ENCODE data around the gene HNF1B.

The HNF1B gene

GRCh38 chr17:37747222-37747621 is 2.4 kb upstream of the HNF1B start:
- no peak overlapping the region for H3K4me3 ChIP-seq (replicated peaks; ENCODE audit: low read depth, low read length)
- TF ChIP-seq, protein P1, sequence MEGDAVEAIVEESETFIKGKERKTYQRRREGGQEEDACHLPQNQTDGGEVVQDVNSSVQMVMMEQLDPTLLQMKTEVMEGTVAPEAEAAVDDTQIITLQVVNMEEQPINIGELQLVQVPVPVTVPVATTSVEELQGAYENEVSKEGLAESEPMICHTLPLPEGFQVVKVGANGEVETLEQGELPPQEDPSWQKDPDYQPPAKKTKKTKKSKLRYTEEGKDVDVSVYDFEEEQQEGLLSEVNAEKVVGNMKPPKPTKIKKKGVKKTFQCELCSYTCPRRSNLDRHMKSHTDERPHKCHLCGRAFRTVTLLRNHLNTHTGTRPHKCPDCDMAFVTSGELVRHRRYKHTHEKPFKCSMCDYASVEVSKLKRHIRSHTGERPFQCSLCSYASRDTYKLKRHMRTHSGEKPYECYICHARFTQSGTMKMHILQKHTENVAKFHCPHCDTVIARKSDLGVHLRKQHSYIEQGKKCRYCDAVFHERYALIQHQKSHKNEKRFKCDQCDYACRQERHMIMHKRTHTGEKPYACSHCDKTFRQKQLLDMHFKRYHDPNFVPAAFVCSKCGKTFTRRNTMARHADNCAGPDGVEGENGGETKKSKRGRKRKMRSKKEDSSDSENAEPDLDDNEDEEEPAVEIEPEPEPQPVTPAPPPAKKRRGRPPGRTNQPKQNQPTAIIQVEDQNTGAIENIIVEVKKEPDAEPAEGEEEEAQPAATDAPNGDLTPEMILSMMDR (IDR thresholded peaks at IDR 0.05; ENCODE audit: insufficient read depth, low read length, poor library complexity, severe bottlenecking), result no peak
- H3K27me3 ChIP-seq (replicated peaks; ENCODE audit: control insufficient read depth, insufficient read depth, low read length), result peaks cover under 1% of the 10 kb centered on the region
- no peaks in the 10 kb centered on the region for H3K36me3 ChIP-seq (ENCODE audit: control insufficient read depth, insufficient read depth, low read length)
- DNase-seq (ENCODE audit: extremely low read depth, insufficient read length), result no peak

- DNase-seq (ENCODE audit: extremely low read depth, insufficient read length), result no peak
- TF ChIP-seq, protein P1 (IDR thresholded peaks at IDR 0.05; ENCODE audit: insufficient read depth, low read length, poor library complexity, severe bottlenecking), result no peak
- Histone ChIP-seq H3K36me3 (ENCODE audit: control insufficient read depth, insufficient read depth, low read length) (no peaks in the 10 kb centered on the region), H3K4me3 (replicated peaks; ENCODE audit: low read depth, low read length) (no peak overlapping the region), H3K27me3 (replicated peaks; ENCODE audit: control insufficient read depth, insufficient read depth, low read length) (peaks cover 2% of the 10 kb centered on the region)
These were observed 1.8 kb upstream of the HNF1B start for GRCh38 chr17:37746617-37747016.

DNA sequence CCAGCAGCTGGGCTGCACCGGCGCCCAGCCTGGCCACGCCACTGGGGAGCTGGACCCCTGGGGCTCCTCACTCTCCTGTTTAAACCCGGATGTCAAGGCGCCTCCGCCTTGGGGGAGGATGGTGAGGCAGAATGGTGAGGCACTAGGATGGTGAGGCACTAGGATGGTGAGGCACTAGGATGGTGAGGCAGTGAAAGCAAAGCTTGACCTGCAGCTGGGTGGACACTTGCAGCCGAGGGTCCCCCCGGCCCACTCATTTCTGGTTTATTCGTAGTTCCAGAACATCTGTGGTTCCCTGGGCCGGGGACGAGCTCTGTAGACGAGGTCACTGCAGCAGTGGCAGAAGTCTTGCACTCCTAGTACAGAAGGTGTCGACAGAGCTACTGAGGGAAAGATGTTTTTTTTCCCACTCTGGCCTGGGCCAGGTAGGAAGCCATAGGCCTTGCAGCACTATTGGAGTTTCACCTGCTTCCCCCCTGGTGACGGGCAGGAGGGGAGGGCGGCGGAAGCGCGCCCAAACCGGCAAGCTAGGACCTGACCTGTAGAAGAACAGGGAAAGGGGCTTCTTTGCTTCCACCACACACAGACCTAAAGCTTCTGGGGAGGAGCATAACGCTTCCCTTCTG is 1.1 kb upstream of the HNF1B start:
- H3K36me3 ChIP-seq (ENCODE audit: control insufficient read depth, insufficient read depth, low read length), result no peaks in the 10 kb centered on the region
- peaks cover 2% of the 10 kb centered on the region for H3K27me3 ChIP-seq (replicated peaks; ENCODE audit: control insufficient read depth, insufficient read depth, low read length)
- DNase-seq (ENCODE audit: extremely low read depth, insufficient read length), result no peak
- H3K4me3 ChIP-seq (replicated peaks; ENCODE audit: low read depth, low read length), result peak overlapping the region; percentile 57
- TF ChIP-seq, protein P1 (IDR thresholded peaks at IDR 0.05; ENCODE audit: insufficient read depth, low read length, poor library complexity, severe bottlenecking), result no peak

DNA sequence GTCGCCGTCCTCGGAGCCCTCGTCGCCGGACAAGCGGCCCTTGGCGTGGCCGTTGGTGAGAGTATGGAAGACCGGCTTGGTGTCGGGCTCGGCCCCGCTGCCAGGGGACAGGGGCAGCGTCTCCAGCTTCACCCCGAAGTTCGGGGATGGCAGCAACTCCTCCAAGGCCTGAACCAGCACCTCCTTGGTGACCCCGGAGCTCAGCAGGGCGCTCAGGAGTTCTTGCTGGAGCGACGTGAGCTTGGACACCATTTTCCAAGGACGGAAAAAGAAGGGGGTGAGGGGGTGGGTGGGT is 279 bp downstream of the HNF1B start:
- peak; percentile 33 for DNase-seq (ENCODE audit: extremely low read depth, insufficient read length)
- H3K36me3 ChIP-seq (ENCODE audit: control insufficient read depth, insufficient read depth, low read length), result no peaks in the 10 kb centered on the region
- peaks cover 2% of the 10 kb centered on the region for H3K27me3 ChIP-seq (replicated peaks; ENCODE audit: control insufficient read depth, insufficient read depth, low read length)
- H3K4me3 ChIP-seq (replicated peaks; ENCODE audit: low read depth, low read length), result peak overlapping the region; percentile 57
- TF ChIP-seq, protein P1 (IDR thresholded peaks at IDR 0.05; ENCODE audit: insufficient read depth, low read length, poor library complexity, severe bottlenecking), result no peak

GRCh38 chr17:37743875-37744632 is 805 bp downstream of the HNF1B start:
- H3K4me3 ChIP-seq (replicated peaks; ENCODE audit: low read depth, low read length), result peak overlapping the region; percentile 57
- peak; percentile 23 for DNase-seq (ENCODE audit: extremely low read depth, insufficient read length)
- TF ChIP-seq, protein P1 (IDR thresholded peaks at IDR 0.05; ENCODE audit: insufficient read depth, low read length, poor library complexity, severe bottlenecking), result peak; percentile 4
- peaks cover 2% of the 10 kb centered on the region for H3K27me3 ChIP-seq (replicated peaks; ENCODE audit: control insufficient read depth, insufficient read depth, low read length)
- H3K36me3 ChIP-seq (ENCODE audit: control insufficient read depth, insufficient read depth, low read length), result no peaks in the 10 kb centered on the region
